Adrenal gland (tissue), 12 donors: ENCODE results near the gene TCP10L. TPM values are rescaled to one million over a fixed set of nuclear protein-coding genes. Genes with fewer than 3 reads are reported as not detected.
A peak's percentile ranks its signal among the peaks of the same experiment; 100 is the strongest.
"Not testable (repeated sequence)": the region's sequence is repeated elsewhere in the genome, so short reads cannot be mapped to it uniquely, and the experiment has no call there.

Experiments used
- DNase-seq, 7 donors: peaks; one replicate each; pipeline ENCODE4 v3.0.0-alpha.2; 2019 to 2020
- H3K27ac ChIP-seq, 5 donors: fragments of 200-600 bp; sonication (generic) in 4 of 5; 1 replicate in 3 of 5; 2 replicates in 2 of 5; pipeline versions ENCODE4 v1.5.1 to v1.8.0; 2016 to 2020; ENCODE audit warnings: mild to moderate bottlenecking in 1 of 5
- H3K27me3 ChIP-seq: fragments of 200-600 bp; 2 replicates; pipeline ENCODE4 v1.8.0; 2021
- H3K36me3 ChIP-seq, 2 donors: fragments of 200-600 bp; replicated peaks in 1 of 2; 1 replicate in 1 of 2; 2 replicates in 1 of 2; pipeline versions ENCODE4 v1.5.1 to v1.8.0; 2018 to 2022
- H3K4me1 ChIP-seq, 2 donors: fragments of 200-600 bp; replicated peaks in 1 of 2; 1 replicate in 1 of 2; 2 replicates in 1 of 2; pipeline versions ENCODE4 v1.5.1 to v1.8.0; 2018 to 2021
- H3K4me3 ChIP-seq, 4 donors: fragments of 200-600 bp; sonication (generic) in 3 of 4; one replicate each; pipeline ENCODE4 v1.5.1; 2016 to 2018
- H3K9me3 ChIP-seq, 3 donors: fragments of 200-600 bp; sonication (generic) in 1 of 3; replicated peaks in 1 of 3; 1 replicate in 2 of 3; 2 replicates in 1 of 3; pipeline versions ENCODE4 v1.5.1 to v1.8.0; 2016 to 2021
- POLR2A ChIP-seq, 2 donors: fragments of 450-650 bp; IDR thresholded peaks; one replicate each; pipeline ENCODE4 v1.6.1; 2017; ENCODE audit warnings: antibody characterized with exemption in 2 of 2, mild to moderate bottlenecking in 2 of 2, moderate library complexity in 1 of 2
- WGBS, 4 donors: extraction: QIAGEN DNeasy Blood & Tissue Kit in 2 of 4; methylation state at CpG; one replicate each; pipeline versions ENCODE4 v1.1.5 to v1.1.7; 2013 to 2017; 5-methylcytosine and 5-hydroxymethylcytosine counted together
- intact Hi-C, 2 donors: fragments of 100-400 bp; cut with DNase I; formaldehyde crosslinking; loops; one replicate each; pipeline versions ENCODE4 v1.14.1 to v1.15.0; 2022 to 2023
- polyA plus RNA-seq, 3 donors: library from polyadenylated mRNA; stranded (reverse); fragments of 200-250 nt in 2 of 3; fragments of 350-450 nt in 1 of 3; fragmentation: Illumina TruSeq in 1 of 3; extraction: RNeasy Lipid Tissue Mini Kit (QIAGEN cat#74804) in 1 of 3; gene quantifications; one replicate each; pipeline ENCODE4 v1.2.3, GENCODE V29; 2013 to 2014
- total RNA-seq, 9 donors: library from RNA; depleted of rRNA in 4 of 9; stranded (reverse); fragments of >200 nt in 4 of 9; fragments of 120-200 nt in 1 of 9; fragmentation: NEBNext Ultra II Directional in 1 of 9; extraction: Animal tissue kit (Norgen Biotek cat#: 25700) in 1 of 9; gene quantifications; one replicate each; pipeline versions ENCODE4 v1.1.0 to v1.2.4, GENCODE V29; 2013 to 2023
- TF ChIP-seq, protein P1 (sequence below), 6 experiments: fragments of 450-650 bp in 4 of 6; fragments of 200-600 bp in 2 of 6; sonication (generic) in 1 of 6; IDR thresholded peaks; 1 replicate in 5 of 6; 2 replicates in 1 of 6; pipeline versions ENCODE4 v1.5.1 to v1.8.0; 2016 to 2021; ENCODE audit warnings: antibody characterized with exemption in 6 of 6, mild to moderate bottlenecking in 2 of 6, moderate library complexity in 1 of 6
- donor health status: healthy with polysubstance abuse.
- donor health status: Bipolar disorder and iron deficiency.
- donor health status: DM: yes; HTN: yes; CAD: no.
- donor health status: DM: no; HTN: no; CAD: no.
- donor health status: DM: no; HTN: no; CAD: no.
- donor health status: DM: yes; HTN: yes; CAD: no.

The TCP10L gene
- total and polyA plus RNA-seq, 12 donors, result 0.28 to 3.0 (median 0.82) TPM; not detected in 2

DNA sequence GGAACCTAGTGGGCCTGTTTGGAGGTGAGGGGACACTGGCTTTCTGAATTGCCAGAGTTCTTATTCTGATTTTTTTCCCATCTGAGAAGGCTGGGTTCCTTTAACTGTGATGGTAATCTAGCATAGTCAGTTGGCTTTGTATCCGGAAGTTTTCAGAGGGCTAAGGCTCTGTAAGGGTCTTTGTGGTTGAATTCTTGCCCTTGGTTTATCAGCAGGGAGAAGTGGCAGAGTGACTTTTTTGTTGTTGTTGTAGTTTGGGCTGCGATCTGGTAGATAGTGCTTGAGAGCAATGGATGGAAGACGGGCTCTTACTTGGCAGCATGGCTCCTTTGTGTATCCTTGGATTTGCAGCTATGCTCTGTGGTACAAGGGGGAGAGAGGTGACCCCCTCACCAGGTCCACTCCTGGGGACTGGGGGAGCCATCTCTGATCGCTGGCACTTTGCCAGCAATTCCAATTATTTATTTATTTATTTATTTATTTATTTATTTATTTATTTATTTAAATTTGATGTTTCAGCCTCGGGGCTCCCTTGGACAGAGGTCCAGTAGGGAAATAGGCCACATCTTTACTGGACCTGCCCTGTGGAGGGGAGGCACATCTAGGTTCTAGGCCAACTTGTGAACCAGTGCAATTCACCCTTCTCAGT lies 18.5 kb downstream of the TCP10L start:
- H3K27ac ChIP-seq, result no peak overlapping the region

DNA sequence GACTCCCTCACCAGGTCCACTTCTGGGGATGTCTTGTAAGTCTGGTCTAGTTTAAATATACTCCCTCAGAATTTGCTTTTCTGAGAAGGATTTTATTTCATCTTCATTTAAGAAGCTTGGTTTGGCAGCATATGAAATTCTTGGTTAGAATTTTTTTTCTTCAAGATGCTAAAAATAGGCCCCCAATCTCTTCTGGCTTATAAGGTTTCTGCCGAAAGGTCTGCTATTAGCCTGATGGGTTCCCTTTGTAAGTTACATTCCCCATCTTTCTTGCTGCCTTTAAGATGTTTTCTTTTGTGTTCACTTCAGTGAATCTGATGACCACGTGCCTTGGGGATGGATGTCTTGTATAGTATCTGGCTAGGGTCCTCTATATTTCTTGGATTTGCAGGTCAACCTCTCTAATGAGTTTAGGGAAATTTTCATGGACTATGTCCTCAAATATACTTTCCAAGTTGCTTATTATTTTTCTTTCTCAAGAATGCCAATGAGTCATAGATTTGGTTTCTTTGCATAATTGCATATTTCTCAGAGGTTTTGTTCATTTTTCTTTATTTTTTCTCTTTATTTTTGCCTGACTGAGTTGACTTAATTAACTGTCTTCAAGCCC lies 19.4 kb downstream of the TCP10L start:
- 88 to 96% (median 89%) methylated on average over 2 of the region's 2 CpGs for WGBS, 4 donors
- no peak for DNase-seq
- intact Hi-C loops, result loop anchor here in 1 of 2 donors (2.0 kb wide), 1 partner anchor 157 kb away; no protein-coding TSS in a partner anchor

More for the DNA sequence above, 18.5 kb downstream of the TCP10L start:
- H3K27me3 ChIP-seq, result no peaks in the 10 kb centered on the region
- TF ChIP-seq POLR2A (IDR thresholded peaks at IDR 0.05), result no peak
- TF ChIP-seq, protein P1, sequence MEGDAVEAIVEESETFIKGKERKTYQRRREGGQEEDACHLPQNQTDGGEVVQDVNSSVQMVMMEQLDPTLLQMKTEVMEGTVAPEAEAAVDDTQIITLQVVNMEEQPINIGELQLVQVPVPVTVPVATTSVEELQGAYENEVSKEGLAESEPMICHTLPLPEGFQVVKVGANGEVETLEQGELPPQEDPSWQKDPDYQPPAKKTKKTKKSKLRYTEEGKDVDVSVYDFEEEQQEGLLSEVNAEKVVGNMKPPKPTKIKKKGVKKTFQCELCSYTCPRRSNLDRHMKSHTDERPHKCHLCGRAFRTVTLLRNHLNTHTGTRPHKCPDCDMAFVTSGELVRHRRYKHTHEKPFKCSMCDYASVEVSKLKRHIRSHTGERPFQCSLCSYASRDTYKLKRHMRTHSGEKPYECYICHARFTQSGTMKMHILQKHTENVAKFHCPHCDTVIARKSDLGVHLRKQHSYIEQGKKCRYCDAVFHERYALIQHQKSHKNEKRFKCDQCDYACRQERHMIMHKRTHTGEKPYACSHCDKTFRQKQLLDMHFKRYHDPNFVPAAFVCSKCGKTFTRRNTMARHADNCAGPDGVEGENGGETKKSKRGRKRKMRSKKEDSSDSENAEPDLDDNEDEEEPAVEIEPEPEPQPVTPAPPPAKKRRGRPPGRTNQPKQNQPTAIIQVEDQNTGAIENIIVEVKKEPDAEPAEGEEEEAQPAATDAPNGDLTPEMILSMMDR (IDR thresholded peaks at IDR 0.05), result no peak
- no peaks in the 10 kb centered on the region for H3K36me3 ChIP-seq
- peaks cover 0 to 6% (median 0%) of the 10 kb centered on the region in 3 donors for H3K9me3 ChIP-seq
- no peak overlapping the region for H3K4me3 ChIP-seq
- intact Hi-C loops, result loop anchor here in 1 of 2 donors (2.0 kb wide), 1 partner anchor 158 kb away; no protein-coding TSS in a partner anchor
- 81 to 90% (median 86%) methylated on average over 5 of the region's 5 CpGs for WGBS, 4 donors
- no peak for DNase-seq
- peaks cover 0 to 5% of the 10 kb centered on the region in 2 donors for H3K4me1 ChIP-seq

DNA sequence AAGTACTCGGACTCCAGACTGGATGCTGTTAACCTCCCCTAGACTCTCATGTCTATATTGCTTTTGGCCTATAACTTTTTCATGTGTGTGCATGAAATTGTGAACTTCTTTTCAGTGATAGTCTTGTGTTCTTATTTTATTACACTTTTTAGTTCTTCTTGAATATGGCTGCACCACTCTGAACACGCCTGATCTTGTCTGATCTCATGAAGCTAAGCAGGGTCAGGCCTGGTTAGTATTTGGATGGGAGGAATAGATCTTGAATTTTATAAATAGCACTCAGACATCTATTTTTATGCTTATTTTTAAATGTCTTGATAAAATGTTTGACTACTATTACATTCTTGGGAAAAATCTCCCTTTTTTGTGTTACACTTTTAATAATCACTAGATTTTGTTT lies 22.4 kb downstream of the TCP10L start:
- no peaks in the 10 kb centered on the region for H3K27me3 ChIP-seq
- H3K4me1 ChIP-seq, result no peaks in the 10 kb centered on the region
- 93 to 95% (median 95%) methylated on average over 2 of the region's 2 CpGs for WGBS, 4 donors
- intact Hi-C loops, result no loop called here
- no peaks in the 10 kb centered on the region for H3K36me3 ChIP-seq
- DNase-seq, result no peak
- H3K27ac ChIP-seq, result no peak overlapping the region
- H3K4me3 ChIP-seq, result no peak overlapping the region
- TF ChIP-seq, protein P1 (IDR thresholded peaks at IDR 0.05), result no peak
- no peak for TF ChIP-seq POLR2A (IDR thresholded peaks at IDR 0.05)
- peaks cover 0 to 6% (median 0%) of the 10 kb centered on the region in 3 donors for H3K9me3 ChIP-seq

More for the DNA sequence above, 19.4 kb downstream of the TCP10L start:
- H3K9me3 ChIP-seq, result peaks cover 0 to 6% (median 0%) of the 10 kb centered on the region in 3 donors
- no peak overlapping the region for H3K4me3 ChIP-seq
- peaks cover 0 to 5% of the 10 kb centered on the region in 2 donors for H3K4me1 ChIP-seq
- TF ChIP-seq, protein P1 (IDR thresholded peaks at IDR 0.05), result no peak
- TF ChIP-seq POLR2A (IDR thresholded peaks at IDR 0.05), result no peak
- H3K27ac ChIP-seq, result no peak overlapping the region
- H3K36me3 ChIP-seq, result no peaks in the 10 kb centered on the region
- H3K27me3 ChIP-seq, result no peaks in the 10 kb centered on the region

DNA sequence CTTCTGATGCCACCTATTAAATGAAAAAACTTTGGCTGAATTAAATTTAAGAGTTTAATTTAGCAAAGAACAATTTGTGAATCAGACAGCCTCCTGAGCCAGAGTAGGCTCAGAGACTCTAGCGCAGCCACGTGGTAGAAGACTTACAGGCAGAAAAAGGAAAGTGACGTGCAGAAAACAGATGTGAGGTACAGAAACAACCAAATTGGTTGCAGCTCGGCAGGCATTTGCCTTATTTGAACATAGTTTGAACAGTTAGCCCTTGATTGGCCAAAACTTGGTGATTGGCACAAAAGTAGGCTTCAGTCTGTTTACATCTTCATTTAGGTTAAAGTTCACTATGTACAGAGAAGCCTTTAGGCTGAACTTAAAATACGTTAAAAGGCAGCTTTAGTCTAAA lies 22.9 kb downstream of the TCP10L start:
- Histone ChIP-seq H3K27me3 (no peaks in the 10 kb centered on the region), H3K4me3 (no peak overlapping the region), H3K9me3 (peaks cover 0 to 6% (median 0%) of the 10 kb centered on the region in 3 donors), H3K4me1 (no peaks in the 10 kb centered on the region), H3K27ac (no peak overlapping the region), H3K36me3 (no peaks in the 10 kb centered on the region)
- intact Hi-C loops, result no loop called here
- DNase-seq, result peak in 3 of 7 donors; percentile 25 to 74 (median 32)
- no peak for TF ChIP-seq POLR2A (IDR thresholded peaks at IDR 0.05)
- TF ChIP-seq, protein P1 (IDR thresholded peaks at IDR 0.05), result peak in 3 of 6 experiments; percentile 24 to 30 (median 27)
- 62 to 74% (median 67%) methylated on average over 5 of the region's 5 CpGs for WGBS, 4 donors

DNA sequence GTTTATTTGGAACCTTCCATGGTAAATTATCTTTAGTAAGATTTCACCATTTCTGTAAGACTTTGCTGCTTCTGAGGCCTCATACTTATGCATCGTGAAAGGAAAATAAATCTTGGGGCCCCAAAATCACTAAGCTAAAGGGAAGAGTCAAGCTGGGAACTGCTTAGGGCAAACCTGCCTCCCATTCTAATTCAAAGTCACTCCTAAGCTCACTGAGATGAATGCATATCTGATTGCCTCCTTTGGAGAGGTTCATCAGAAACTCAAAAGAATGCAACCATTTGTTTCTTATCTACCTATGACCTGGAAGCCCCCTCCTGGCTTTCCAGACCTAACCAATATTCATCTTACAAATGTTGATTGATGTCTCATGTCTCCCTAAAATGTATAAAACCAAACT lies 23.8 kb downstream of the TCP10L start:
- H3K4me3 ChIP-seq, H3K27me3 ChIP-seq, DNase-seq, H3K9me3 ChIP-seq, H3K4me1 ChIP-seq, intact Hi-C loops, H3K27ac ChIP-seq, H3K36me3 ChIP-seq: not testable (repeated sequence)
- 88 to 100% (median 92%) methylated on average over 1 of the region's 1 CpG for WGBS, 4 donors
